KG1 (cell line): Measurements from ENCODE around the gene LSR.

ENCODE experiments used
- DNase-seq: peaks from one replicate; lab custom pipeline; 2025; lab: John Stamatoyannopoulos, UW

Gene LSR

GRCh38 chr19:35302446-35302845, 53.6 kb downstream of the LSR start:
- no peak for DNase-seq

- DNase-seq: no peak
Measured at GRCh38 chr19:35303357-35303915, 54.6 kb downstream of the LSR start.

- no peak for DNase-seq
Measured at GRCh38 chr19:35304036-35304435, 55.2 kb downstream of the LSR start.

- DNase-seq: no peak
Measured at GRCh38 chr19:35305181-35305580, 56.4 kb downstream of the LSR start.

- no peak for DNase-seq
Measured at GRCh38 chr19:35306473-35307246, 57.9 kb downstream of the LSR start.

GRCh38 chr19:35307931-35308330, 59.1 kb downstream of the LSR start:
- DNase-seq: no peak

- no peak for DNase-seq
Measured at GRCh38 chr19:35308910-35309309, 60.1 kb downstream of the LSR start.

GRCh38 chr19:35309481-35310279, 60.9 kb downstream of the LSR start:
- DNase-seq: no peak

GRCh38 chr19:35310331-35310730, 61.5 kb downstream of the LSR start:
- no peak for DNase-seq

- DNase-seq: no peak
Measured at GRCh38 chr19:35310811-35311465, 62.1 kb downstream of the LSR start.

GRCh38 chr19:35311901-35312665, 63.3 kb downstream of the LSR start:
- no peak for DNase-seq

- DNase-seq: no peak
Measured at GRCh38 chr19:35313587-35313986, 64.8 kb downstream of the LSR start.

GRCh38 chr19:35314031-35314430, 65.2 kb downstream of the LSR start:
- DNase-seq: no peak

- DNase-seq: no peak
Measured at GRCh38 chr19:35314858-35315470, 66.2 kb downstream of the LSR start.

- no peak for DNase-seq
Measured at GRCh38 chr19:35315883-35316282, 67.1 kb downstream of the LSR start.

- no peak for DNase-seq
Measured at GRCh38 chr19:35316560-35316959, 67.8 kb downstream of the LSR start.
